ENCODE results near the gene PLA2G4D.

The PLA2G4D gene

DNA sequence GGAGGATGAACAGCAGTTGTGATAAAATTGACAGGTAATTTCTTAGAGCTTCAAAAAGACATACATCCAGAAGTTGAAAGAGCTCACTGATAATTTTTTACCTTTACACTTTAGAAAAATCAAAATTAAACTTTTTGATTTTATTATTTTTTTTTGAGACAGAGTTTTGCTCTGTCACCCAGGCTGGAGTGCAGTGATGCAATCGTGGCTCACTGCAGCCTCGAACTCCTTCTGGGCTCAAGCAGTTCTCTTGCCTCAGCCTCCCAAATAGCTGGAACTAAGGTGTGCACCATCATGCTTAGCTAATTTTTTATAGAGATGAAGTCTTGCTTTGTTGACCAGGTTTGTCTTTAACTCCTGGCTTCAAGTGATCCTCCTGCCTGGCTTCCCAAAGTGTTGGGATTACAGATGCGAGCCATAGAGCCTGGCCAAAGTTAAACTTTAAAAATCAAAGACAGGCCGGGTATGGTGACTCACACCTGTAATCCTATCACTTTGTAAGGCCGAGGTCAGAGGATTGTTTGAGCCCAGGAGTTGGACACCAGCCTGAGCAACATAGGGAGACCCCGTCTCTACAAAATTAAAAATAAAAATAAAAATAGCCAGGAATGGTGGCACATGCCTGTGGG lies 40.4 kb upstream of the PLA2G4D start:
- no peak for TF ChIP-seq CTCF (IDR thresholded peaks at IDR 0.05; ENCODE audit: low read depth, low read length)

DNA sequence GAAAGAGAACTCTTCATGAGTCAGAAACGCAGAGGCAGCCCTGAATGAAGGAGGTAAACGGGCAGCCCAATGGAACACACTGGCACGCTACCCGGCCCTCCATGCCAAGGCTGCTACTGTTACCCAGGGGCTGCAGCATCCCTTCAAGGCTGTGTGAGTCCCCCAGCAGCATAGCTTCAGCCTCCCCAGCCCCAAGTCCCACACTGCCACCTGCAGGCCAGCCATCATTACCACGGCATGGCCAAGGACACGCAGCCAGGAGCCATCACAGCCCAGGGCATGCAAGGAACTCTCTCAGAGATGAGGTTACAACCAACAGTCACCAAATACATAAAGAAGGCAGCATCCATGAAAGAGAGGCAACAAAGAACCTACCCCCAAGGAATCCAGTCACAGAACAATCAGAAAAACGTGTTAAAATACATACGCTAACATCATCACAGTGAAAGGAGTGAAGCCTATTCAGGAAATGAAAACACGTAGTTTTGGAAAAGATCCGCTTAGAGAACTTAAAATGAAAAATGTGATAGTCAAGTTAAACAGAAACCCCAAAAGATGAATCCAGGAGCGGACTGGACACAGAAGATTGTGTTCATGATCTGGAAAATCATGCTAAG lies 39.6 kb upstream of the PLA2G4D start:
- no peak overlapping the region for H3K27ac ChIP-seq
- peak; percentile 91 for TF ChIP-seq CTCF (IDR thresholded peaks at IDR 0.05; ENCODE audit: low read depth, low read length)
- H3K4me3 ChIP-seq (ENCODE audit: low read depth, low read length), result no peak overlapping the region
- peak; percentile 88 for DNase-seq
- no peaks in the 10 kb centered on the region for H3K9me3 ChIP-seq (ENCODE audit: severe bottlenecking)
- no peaks in the 10 kb centered on the region for H3K36me3 ChIP-seq
- H3K27me3 ChIP-seq (ENCODE audit: insufficient read depth, low read depth, severe bottlenecking), result no peaks in the 10 kb centered on the region

More for the DNA sequence above, 40.4 kb upstream of the PLA2G4D start:
- H3K36me3 ChIP-seq, result no peaks in the 10 kb centered on the region
- no peaks in the 10 kb centered on the region for H3K27me3 ChIP-seq (ENCODE audit: insufficient read depth, low read depth, severe bottlenecking)
- no peak for DNase-seq
- no peaks in the 10 kb centered on the region for H3K9me3 ChIP-seq (ENCODE audit: severe bottlenecking)
- no peak overlapping the region for H3K27ac ChIP-seq
- no peak overlapping the region for H3K4me3 ChIP-seq (ENCODE audit: low read depth, low read length)

- Histone ChIP-seq H3K27me3 (ENCODE audit: insufficient read depth, low read depth, severe bottlenecking) (no peaks in the 10 kb centered on the region), H3K4me3 (ENCODE audit: low read depth, low read length) (no peak overlapping the region), H3K9me3 (ENCODE audit: severe bottlenecking) (no peaks in the 10 kb centered on the region), H3K36me3 (no peaks in the 10 kb centered on the region), H3K27ac (no peak overlapping the region)
- DNase-seq, result no peak
- no peak for TF ChIP-seq CTCF (IDR thresholded peaks at IDR 0.05; ENCODE audit: low read depth, low read length)
These were observed 39.0 kb upstream of the PLA2G4D start for GRCh38 chr15:42133356-42133755.

DNA sequence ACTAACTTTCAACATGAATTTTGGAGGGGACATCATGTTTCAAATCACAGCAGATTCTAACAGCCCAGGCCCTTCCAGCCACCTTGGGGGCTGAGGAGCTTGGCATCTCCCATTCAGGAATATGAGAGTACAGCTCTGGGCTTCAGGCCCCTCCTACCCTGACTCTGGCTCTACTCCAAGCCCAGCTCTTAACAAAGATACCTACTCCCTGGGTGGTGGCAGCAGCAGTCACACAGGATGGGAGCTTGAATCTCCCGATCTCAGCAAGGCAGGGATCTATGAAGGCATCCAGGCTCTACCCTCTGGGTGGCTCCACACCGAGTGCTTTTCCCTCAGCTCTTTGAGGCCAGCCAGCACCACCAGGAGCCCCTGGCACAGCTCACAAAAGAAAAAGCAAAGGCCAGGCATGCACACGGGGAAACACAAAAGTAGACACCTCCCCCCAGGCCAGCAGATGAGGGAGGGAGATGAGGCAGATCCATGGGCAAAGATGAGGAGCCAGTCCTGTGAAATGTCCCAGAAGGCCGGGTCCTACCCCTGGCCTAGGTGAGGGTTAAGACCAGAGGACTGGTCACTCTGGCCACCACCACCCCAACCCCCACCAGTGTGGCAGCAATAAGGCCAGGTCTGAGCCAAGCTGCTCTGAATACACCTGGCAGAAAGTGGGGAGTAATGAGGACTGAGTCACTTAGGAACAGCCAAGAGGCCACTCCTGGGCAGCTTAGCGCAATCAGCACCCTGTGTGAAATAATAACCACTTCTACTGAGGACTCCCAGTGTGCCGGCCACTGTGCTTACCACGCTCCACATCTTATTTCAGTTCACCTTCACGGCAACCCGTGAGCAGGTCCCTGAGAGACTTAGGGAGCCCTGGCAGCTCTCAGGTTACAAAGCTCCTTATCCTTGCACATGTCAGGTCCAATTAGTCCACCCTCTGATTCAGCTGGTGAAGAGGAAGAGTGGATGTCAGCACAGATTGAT lies 37.8 kb upstream of the PLA2G4D start:
- Histone ChIP-seq H3K9me3 (ENCODE audit: severe bottlenecking) (no peaks in the 10 kb centered on the region), H3K36me3 (no peaks in the 10 kb centered on the region), H3K27ac (peak overlapping the region; percentile 83), H3K4me3 (ENCODE audit: low read depth, low read length) (peak overlapping the region; percentile 14; the same call in 1 of the 2 replicates), H3K27me3 (ENCODE audit: insufficient read depth, low read depth, severe bottlenecking) (no peaks in the 10 kb centered on the region)
- peak; percentile 92 for DNase-seq
- no peak for TF ChIP-seq CTCF (IDR thresholded peaks at IDR 0.05; ENCODE audit: low read depth, low read length)

DNA sequence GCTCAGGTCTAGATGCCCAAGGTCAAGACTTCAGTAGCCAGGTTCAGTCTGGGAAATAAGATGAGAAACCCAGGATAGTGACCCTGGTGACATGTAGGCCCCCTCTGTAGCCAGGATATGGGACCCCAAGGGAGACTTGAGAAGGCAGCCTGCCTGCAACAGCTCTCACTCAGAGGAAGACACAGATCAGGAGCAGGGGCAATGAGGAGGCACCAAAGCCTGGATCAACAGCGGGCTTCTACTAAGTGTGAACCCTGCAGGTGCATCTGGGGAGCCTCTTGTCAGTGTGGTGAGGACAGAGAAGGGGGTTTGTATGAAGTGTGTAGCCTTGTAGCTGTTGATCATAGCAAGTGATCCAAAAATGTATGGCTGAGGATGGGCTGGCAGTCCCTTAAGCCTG lies 36.6 kb upstream of the PLA2G4D start:
- no peaks in the 10 kb centered on the region for H3K36me3 ChIP-seq
- TF ChIP-seq CTCF (IDR thresholded peaks at IDR 0.05; ENCODE audit: low read depth, low read length), result no peak
- H3K9me3 ChIP-seq (ENCODE audit: severe bottlenecking), result no peaks in the 10 kb centered on the region
- no peak overlapping the region for H3K4me3 ChIP-seq (ENCODE audit: low read depth, low read length)
- peak overlapping the region; percentile 83 for H3K27ac ChIP-seq
- H3K27me3 ChIP-seq (ENCODE audit: insufficient read depth, low read depth, severe bottlenecking), result no peaks in the 10 kb centered on the region
- DNase-seq, result no peak

Measured in WERI-Rb-1 (cell line).